Pulmonary artery endothelial cell (primary cell): ENCODE data around the gene AURKAIP1. TPM values are rescaled to one million over a fixed set of nuclear protein-coding genes. Genes with fewer than 3 reads are reported as not detected.

Experiments
- DNase-seq: peaks from one replicate; pipeline ENCODE4 v3.0.0-alpha.2; 2011; ENCODE audit warnings: low read depth, low spot score
- total RNA-seq: library from RNA; depleted of rRNA; stranded (reverse); fragments of >200 nt; gene quantifications from 2 replicates; pipeline ENCODE4 v1.2.3, GENCODE V29; 2014

Gene AURKAIP1
- total RNA-seq, 1 donor from 2014 or later, result 129 TPM

GRCh38 chr1:1334835-1335234 is 40.2 kb downstream of the AURKAIP1 start:
- no peak for DNase-seq

- no peak for DNase-seq
These were observed 41.3 kb downstream of the AURKAIP1 start for GRCh38 chr1:1333551-1334241.

- DNase-seq, result no peak
These were observed 42.1 kb downstream of the AURKAIP1 start for GRCh38 chr1:1332774-1333480.

GRCh38 chr1:1332031-1332755 is 42.8 kb downstream of the AURKAIP1 start:
- no peak for DNase-seq

- DNase-seq, result no peak
These were observed 43.7 kb downstream of the AURKAIP1 start, which contains the start of gene TAS1R3 for GRCh38 chr1:1331068-1331965. TAS1R3 (plus strand) TSS chr1:1331280; CDS start chr1:1331346, 66 bp downstream.

GRCh38 chr1:1330366-1331067 is 44.5 kb downstream of the AURKAIP1 start:
- no peak for DNase-seq

GRCh38 chr1:1329304-1330210 is 45.5 kb downstream of the AURKAIP1 start:
- DNase-seq, result no peak

GRCh38 chr1:1328254-1328653 is 46.8 kb downstream of the AURKAIP1 start:
- DNase-seq, result no peak

GRCh38 chr1:1327291-1327690 is 47.7 kb downstream of the AURKAIP1 start:
- no peak for DNase-seq

GRCh38 chr1:1326075-1326605 is 48.9 kb downstream of the AURKAIP1 start:
- DNase-seq, result no peak

GRCh38 chr1:1325288-1326074 is 49.5 kb downstream of the AURKAIP1 start:
- no peak for DNase-seq

- DNase-seq, result peak; percentile 54
These were observed 50.3 kb downstream of the AURKAIP1 start, which contains the start of the genes CPTP and INTS11 for GRCh38 chr1:1324524-1325287. CPTP (plus strand) TSS chr1:1324802; CDS start chr1:1326911, 2,109 bp downstream. INTS11 (minus strand) TSS chr1:1324660; CDS start chr1:1324608, 52 bp downstream.

GRCh38 chr1:1324084-1324523 is 50.9 kb downstream of the AURKAIP1 start:
- DNase-seq, result no peak
